ENCODE measurements around the gene SNAP23.
"Not testable (repeated sequence)": the region's sequence is repeated elsewhere in the genome, so short reads cannot be mapped to it uniquely, and the experiment has no call there.

Gene SNAP23

DNA sequence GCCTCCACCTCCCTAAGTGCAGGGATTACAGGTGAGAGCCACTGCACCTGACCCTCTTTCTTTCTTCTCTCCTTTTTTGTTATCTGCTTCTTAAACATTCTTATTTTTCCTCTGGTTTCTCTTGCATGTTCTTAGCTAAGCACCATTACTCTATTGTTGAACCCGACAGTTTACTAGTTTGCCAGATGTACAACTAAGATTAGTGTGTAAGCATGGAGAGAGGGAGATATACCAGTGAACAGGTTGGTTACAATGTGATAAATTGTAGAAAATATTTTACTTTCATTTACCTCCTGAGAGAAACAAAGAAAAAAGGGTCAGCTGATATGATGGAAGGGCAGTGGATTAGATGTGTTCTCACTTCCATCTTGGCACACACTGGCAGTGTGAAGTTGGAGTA, 58.1 kb downstream of the SNAP23 start:
- H3K4me1 ChIP-seq (ENCODE audit: control insufficient read depth, low read length) = peaks cover 23% of the 10 kb centered on the region
- no peak overlapping the region for H3K4me3 ChIP-seq (ENCODE audit: low read length)
- no peaks in the 10 kb centered on the region for H3K9me3 ChIP-seq (ENCODE audit: control insufficient read depth, insufficient read depth, low read length)
- peaks cover 92% of the 10 kb centered on the region for H3K79me2 ChIP-seq (ENCODE audit: control insufficient read depth, low read length)
- no peaks in the 10 kb centered on the region for H3K27me3 ChIP-seq (ENCODE audit: control insufficient read depth, low read length)
- peaks cover 48% of the 10 kb centered on the region for H3K36me3 ChIP-seq (ENCODE audit: control insufficient read depth, low read length)
- TF ChIP-seq EZH2phosphoT487 (IDR thresholded peaks at IDR 0.05; ENCODE audit: borderline replicate concordance, low read length) = no peak
- H3K4me2 ChIP-seq (ENCODE audit: low read length) = peak overlapping the region; percentile 9; the same call in 1 of the 2 replicates
- 0 out of 2 replicates have a peak, but pooled peaks cover 4% of the 10 kb centered on the region for H3F3A ChIP-seq (ENCODE audit: control insufficient read depth, insufficient read depth)
- H3K27ac ChIP-seq (ENCODE audit: low read depth, low read length) = no peak overlapping the region
- H4K20me1 ChIP-seq (ENCODE audit: control insufficient read depth, insufficient read depth, low read depth, low read length) = peaks cover 5% of the 10 kb centered on the region; the same call in 1 of the 2 replicates
- H3K9me2 ChIP-seq (replicated peaks; ENCODE audit: control insufficient read depth, low read length) = no peaks in the 10 kb centered on the region

DNA sequence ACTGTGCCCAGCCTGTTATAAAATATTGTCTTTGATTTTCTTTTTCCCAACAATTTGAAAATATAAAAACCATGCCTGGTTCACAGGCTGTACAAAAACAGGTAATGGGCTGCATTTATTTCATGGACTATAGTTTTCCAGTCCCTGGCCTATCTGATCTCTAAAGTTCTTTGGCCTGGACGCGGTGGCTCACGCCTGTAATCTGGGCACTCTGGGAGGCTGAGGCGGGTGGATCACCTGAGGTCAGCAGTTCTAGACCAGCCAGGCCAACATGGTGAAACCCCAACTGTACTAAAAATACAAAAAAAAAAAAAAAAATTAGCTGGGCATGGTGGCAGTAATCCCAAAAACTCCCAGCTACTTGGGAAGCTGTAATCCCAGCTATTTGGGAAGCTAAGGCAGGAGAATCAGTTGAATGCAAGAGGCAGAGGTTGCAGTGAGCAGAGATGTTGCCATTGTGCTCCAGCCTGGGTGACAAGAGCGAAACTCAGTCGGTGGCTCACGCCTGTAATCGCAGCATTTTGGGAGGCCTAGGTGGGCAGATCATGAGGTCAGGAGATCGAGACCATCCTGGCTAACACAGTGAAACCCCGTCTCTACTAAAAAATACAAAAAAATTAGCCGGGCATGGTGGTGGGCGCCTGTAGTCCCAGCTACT, 61.2 kb downstream of the SNAP23 start:
- not testable (repeated sequence) for H3K27ac ChIP-seq (ENCODE audit: low read depth, low read length); H3F3A ChIP-seq (ENCODE audit: control insufficient read depth, insufficient read depth); H3K27me3 ChIP-seq (ENCODE audit: control insufficient read depth, low read length); H3K9me2 ChIP-seq (replicated peaks; ENCODE audit: control insufficient read depth, low read length); H3K9me3 ChIP-seq (ENCODE audit: control insufficient read depth, insufficient read depth, low read length); H4K20me1 ChIP-seq (ENCODE audit: control insufficient read depth, insufficient read depth, low read depth, low read length); H3K4me3 ChIP-seq (ENCODE audit: low read length); H3K4me2 ChIP-seq (ENCODE audit: low read length); H3K4me1 ChIP-seq (ENCODE audit: control insufficient read depth, low read length)
- peaks cover 68% of the 10 kb centered on the region for H3K79me2 ChIP-seq (ENCODE audit: control insufficient read depth, low read length)
- peaks cover 73% of the 10 kb centered on the region for H3K36me3 ChIP-seq (ENCODE audit: control insufficient read depth, low read length)

GRCh38 chr15:42558739-42559138, 63.3 kb downstream of the SNAP23 start:
- Histone ChIP-seq H3K4me3 (ENCODE audit: low read length) (no peak overlapping the region), H3K36me3 (ENCODE audit: control insufficient read depth, low read length) (peaks cover 75% of the 10 kb centered on the region), H3F3A (ENCODE audit: control insufficient read depth, insufficient read depth) (0 out of 2 replicates have a peak, but pooled peaks cover 4% of the 10 kb centered on the region), H3K27me3 (ENCODE audit: control insufficient read depth, low read length) (no peaks in the 10 kb centered on the region), H3K9me3 (ENCODE audit: control insufficient read depth, insufficient read depth, low read length) (no peaks in the 10 kb centered on the region), H3K27ac (ENCODE audit: low read depth, low read length) (no peak overlapping the region), H3K79me2 (ENCODE audit: control insufficient read depth, low read length) (peaks cover 48% of the 10 kb centered on the region), H3K4me2 (ENCODE audit: low read length) (no peak overlapping the region), H3K4me1 (ENCODE audit: control insufficient read depth, low read length) (no peaks in the 10 kb centered on the region), H3K9me2 (replicated peaks; ENCODE audit: control insufficient read depth, low read length) (no peaks in the 10 kb centered on the region), H4K20me1 (ENCODE audit: control insufficient read depth, insufficient read depth, low read depth, low read length) (no peaks in the 10 kb centered on the region; the same call in 1 of the 2 replicates)
- no peak for TF ChIP-seq EZH2phosphoT487 (IDR thresholded peaks at IDR 0.05; ENCODE audit: borderline replicate concordance, low read length)
- TF ChIP-seq CTCF (IDR thresholded peaks at IDR 0.05; ENCODE audit: low read depth, low read length, poor library complexity, severe bottlenecking) = no peak

DNA sequence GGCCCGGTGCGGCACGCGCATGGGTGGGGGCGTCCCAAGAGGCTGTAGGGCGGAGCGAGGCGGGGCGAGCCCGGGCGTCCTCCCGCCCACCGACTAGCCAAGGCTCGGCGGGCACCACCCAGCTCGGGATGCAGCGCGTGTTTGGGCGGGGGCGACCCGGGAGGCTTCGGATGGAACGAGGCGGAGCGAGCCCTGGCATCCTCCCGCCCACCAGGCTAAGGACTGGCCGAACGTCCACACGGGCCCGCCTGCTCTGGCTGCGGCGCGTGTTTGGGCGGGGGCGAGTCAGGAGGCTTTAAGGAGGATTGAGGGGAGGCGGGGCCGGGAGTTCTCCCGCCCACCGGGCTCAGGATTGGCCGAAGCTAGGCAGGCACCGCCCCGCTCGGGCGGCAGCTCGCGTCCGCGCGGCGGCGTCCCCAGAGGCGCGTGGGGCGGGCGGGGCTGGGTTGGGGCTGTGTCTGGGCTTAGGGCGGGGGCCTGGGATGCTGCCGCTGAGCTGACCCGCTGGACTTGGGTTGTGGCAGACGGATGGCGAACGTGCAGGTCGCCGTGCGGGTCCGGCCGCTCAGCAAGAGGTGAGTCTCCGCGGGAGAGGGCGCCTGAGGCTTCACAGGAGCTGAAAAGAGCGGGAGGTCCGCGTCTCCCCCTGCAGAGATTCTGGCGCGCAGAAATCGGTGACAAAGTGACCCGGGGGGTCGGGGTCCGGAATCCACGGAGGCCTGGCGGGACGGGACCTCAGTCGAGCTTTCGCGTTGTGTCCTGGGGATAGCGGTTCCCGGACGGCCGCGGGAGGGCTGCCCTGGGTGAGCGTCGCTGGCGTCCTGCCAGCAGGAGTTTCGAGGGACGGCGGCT, 80.0 kb downstream of the SNAP23 start, which contains the start of gene STARD9:
Gene STARD9, plus strand, starts transcription at position 419 of the 852 bp plus-strand sequence. Its CDS starts 110 bp downstream, at position 529.
- H3K9me3 ChIP-seq (ENCODE audit: control insufficient read depth, insufficient read depth, low read length) = no peaks in the 10 kb centered on the region
- H3K27me3 ChIP-seq (ENCODE audit: control insufficient read depth, low read length) = peaks cover 9% of the 10 kb centered on the region
- H3K27ac ChIP-seq (ENCODE audit: low read depth, low read length) = no peak within 1 kb of the TSS; the same call in 1 of the 2 replicates
- peak within 1 kb of the TSS; percentile 96 for H3K4me2 ChIP-seq (ENCODE audit: low read length)
- peaks cover 7% of the 10 kb centered on the region for H3K79me2 ChIP-seq (ENCODE audit: control insufficient read depth, low read length)
- H4K20me1 ChIP-seq (ENCODE audit: control insufficient read depth, insufficient read depth, low read depth, low read length) = 0 out of 2 replicates have a peak, but pooled peaks cover 7% of the 10 kb centered on the region
- no peaks in the 10 kb centered on the region for H3K9me2 ChIP-seq (replicated peaks; ENCODE audit: control insufficient read depth, low read length)
- TF ChIP-seq CTCF (IDR thresholded peaks at IDR 0.05; ENCODE audit: low read depth, low read length, poor library complexity, severe bottlenecking) (peak; percentile 9), EZH2phosphoT487 (IDR thresholded peaks at IDR 0.05; ENCODE audit: borderline replicate concordance, low read length) (no peak)
- H3K36me3 ChIP-seq (ENCODE audit: control insufficient read depth, low read length) = no peaks in the 10 kb centered on the region
- peaks cover 12% of the 10 kb centered on the region for H3F3A ChIP-seq (ENCODE audit: control insufficient read depth, insufficient read depth)
- peaks cover 29% of the 10 kb centered on the region for H3K4me1 ChIP-seq (ENCODE audit: control insufficient read depth, low read length)
- peak within 1 kb of the TSS; percentile 89 for H3K4me3 ChIP-seq (ENCODE audit: low read length)
